ENCODE results near the gene TMA7B.

- TF ChIP-seq CTCF (IDR thresholded peaks at IDR 0.05) (no peak), POLR2A (IDR thresholded peaks at IDR 0.05) (no peak)
These were observed 14.1 kb upstream of the TMA7B start for GRCh38 chr22:39946126-39946502.
